GM06990 (cell line): ENCODE measurements around the gene AIPL1.

ENCODE experiments used
- DNase-seq: peaks from one replicate; pipeline ENCODE4 v3.0.0-alpha.2; 2011; ENCODE audit not compliant: insufficient read length; ENCODE audit errors: extremely low read depth
- H3K27me3 ChIP-seq: replicated peaks from 2 replicates; pipeline ENCODE4 v1.6.0; 2011; ENCODE audit warnings: low read length; ENCODE audit not compliant: control insufficient read depth, insufficient read depth
- H3K36me3 ChIP-seq: 2 replicates; pipeline ENCODE4 v1.5.1; 2011; ENCODE audit warnings: low read length; ENCODE audit not compliant: control insufficient read depth, insufficient read depth
- H3K4me3 ChIP-seq: replicated peaks from 2 replicates; pipeline ENCODE4 v1.5.1; 2011; ENCODE audit warnings: low read depth, mild to moderate bottlenecking, control low read depth, low read length
- TF ChIP-seq, protein P1 (sequence below): IDR thresholded peaks from 2 replicates; pipeline ENCODE4 v1.5.1; 2011; ENCODE audit warnings: low read length, control low read depth, mild to moderate bottlenecking, inconsistent platforms; ENCODE audit not compliant: insufficient read depth, poor library complexity, severe bottlenecking

AIPL1 gene

GRCh38 chr17:6386041-6386630, 48.8 kb downstream of the AIPL1 start:
- Histone ChIP-seq H3K4me3 (no peak overlapping the region), H3K36me3 (no peaks in the 10 kb centered on the region), H3K27me3 (no peaks in the 10 kb centered on the region; the same call in 1 of the 2 replicates)
- DNase-seq = no peak
- TF ChIP-seq, protein P1, sequence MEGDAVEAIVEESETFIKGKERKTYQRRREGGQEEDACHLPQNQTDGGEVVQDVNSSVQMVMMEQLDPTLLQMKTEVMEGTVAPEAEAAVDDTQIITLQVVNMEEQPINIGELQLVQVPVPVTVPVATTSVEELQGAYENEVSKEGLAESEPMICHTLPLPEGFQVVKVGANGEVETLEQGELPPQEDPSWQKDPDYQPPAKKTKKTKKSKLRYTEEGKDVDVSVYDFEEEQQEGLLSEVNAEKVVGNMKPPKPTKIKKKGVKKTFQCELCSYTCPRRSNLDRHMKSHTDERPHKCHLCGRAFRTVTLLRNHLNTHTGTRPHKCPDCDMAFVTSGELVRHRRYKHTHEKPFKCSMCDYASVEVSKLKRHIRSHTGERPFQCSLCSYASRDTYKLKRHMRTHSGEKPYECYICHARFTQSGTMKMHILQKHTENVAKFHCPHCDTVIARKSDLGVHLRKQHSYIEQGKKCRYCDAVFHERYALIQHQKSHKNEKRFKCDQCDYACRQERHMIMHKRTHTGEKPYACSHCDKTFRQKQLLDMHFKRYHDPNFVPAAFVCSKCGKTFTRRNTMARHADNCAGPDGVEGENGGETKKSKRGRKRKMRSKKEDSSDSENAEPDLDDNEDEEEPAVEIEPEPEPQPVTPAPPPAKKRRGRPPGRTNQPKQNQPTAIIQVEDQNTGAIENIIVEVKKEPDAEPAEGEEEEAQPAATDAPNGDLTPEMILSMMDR = no peak

DNA sequence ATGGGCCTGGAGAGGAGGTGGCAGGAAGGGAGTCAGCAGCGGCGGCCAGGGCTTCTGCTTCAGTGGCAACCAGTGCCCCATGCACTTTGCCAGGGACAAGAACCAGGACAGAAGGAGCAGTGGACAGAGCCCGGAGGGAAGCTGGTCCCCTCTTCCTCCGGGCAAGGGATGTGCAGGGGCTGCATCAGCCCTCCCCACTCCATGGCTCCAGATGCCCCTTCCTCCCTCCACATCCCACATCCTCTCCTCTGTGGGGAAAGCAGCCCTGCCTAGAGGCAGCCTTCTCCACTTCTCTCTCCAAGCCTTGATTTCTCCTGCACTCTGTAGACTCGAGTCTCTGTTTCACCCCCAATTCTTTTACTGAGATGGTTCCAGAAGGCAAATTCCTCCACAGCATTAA, 50.4 kb downstream of the AIPL1 start:
- no peak for DNase-seq
- TF ChIP-seq, protein P1 = no peak
- no peaks in the 10 kb centered on the region for H3K36me3 ChIP-seq
- H3K27me3 ChIP-seq = no peaks in the 10 kb centered on the region; the same call in 1 of the 2 replicates
- H3K4me3 ChIP-seq = no peak overlapping the region

GRCh38 chr17:6381526-6382465, 53.1 kb downstream of the AIPL1 start:
- no peak for DNase-seq
- TF ChIP-seq, protein P1 = no peak
- H3K27me3 ChIP-seq = no peaks in the 10 kb centered on the region; the same call in 1 of the 2 replicates
- H3K4me3 ChIP-seq = no peak overlapping the region
- H3K36me3 ChIP-seq = no peaks in the 10 kb centered on the region

DNA sequence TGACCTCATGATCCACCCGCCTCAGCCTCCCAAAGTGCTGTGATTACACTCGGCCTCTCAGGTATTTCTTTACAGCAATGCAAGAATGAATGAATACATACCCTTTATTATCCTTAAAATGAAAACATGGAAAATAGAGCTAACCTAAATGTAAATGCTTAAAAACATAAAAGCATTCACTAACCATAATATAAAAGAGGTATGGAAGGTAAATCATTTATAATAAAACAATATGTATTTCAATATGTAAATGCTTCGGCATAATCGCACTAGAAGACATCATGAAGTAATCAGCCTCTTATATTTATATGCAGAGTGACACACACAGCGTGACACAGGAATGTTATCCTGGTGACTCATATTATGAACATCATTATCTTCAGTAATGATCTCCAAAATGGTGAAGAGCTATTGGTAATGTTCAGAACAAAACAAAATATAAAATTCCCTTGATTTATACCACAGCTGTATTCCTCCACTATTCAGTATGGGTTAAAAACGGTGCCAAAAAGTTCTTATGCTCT, 53.9 kb downstream of the AIPL1 start:
- Histone ChIP-seq H3K4me3 (no peak overlapping the region), H3K27me3 (no peaks in the 10 kb centered on the region), H3K36me3 (no peaks in the 10 kb centered on the region)
- DNase-seq = no peak
- TF ChIP-seq, protein P1 = no peak

- DNase-seq = no peak
- Histone ChIP-seq H3K36me3 (no peaks in the 10 kb centered on the region), H3K4me3 (no peak overlapping the region), H3K27me3 (no peaks in the 10 kb centered on the region)
- TF ChIP-seq, protein P1 = no peak
These were observed 57.0 kb downstream of the AIPL1 start for GRCh38 chr17:6377906-6378305.
